ENCODE measurements around the gene KLHL13. TPM values are rescaled to one million over a fixed set of nuclear protein-coding genes. Genes with fewer than 3 reads are reported as not detected.

The KLHL13 gene
- total and polyA plus RNA-seq, 2 of the 8 experiments (the other 6 are each of a cell fraction or from before 2014, with no cell fraction given), result 6.4 to 12.8 TPM

- TF ChIP-seq CHD7 (IDR thresholded peaks at IDR 0.05; ENCODE audit: insufficient replicate concordance, low read length), result no peak
- TF ChIP-seq BCL11A (IDR thresholded peaks at IDR 0.05; ENCODE audit: low read depth in 2 of 2, low read length in 2 of 2), result no peak
- TF ChIP-seq SIX5 (IDR thresholded peaks at IDR 0.05; ENCODE audit: low read depth, low read length), result no peak
- TF ChIP-seq CEBPB (IDR thresholded peaks at IDR 0.05; ENCODE audit: low read depth, low read length), result no peak
- TF ChIP-seq RXRA (IDR thresholded peaks at IDR 0.05; ENCODE audit: insufficient read depth, low read depth, low read length), result no peak
- no peak for TF ChIP-seq FOSL1 (IDR thresholded peaks at IDR 0.05; ENCODE audit: insufficient read depth, low read depth, low read length)
Observed at GRCh38 chrX:118128724-118129123, 12.1 kb upstream of the KLHL13 start (continued).

All from H1 (cell line).